Body of pancreas (tissue), 4 donors: ENCODE results near the gene SYNJ2.

ENCODE experiments used
- POLR2A ChIP-seq, 3 donors: fragments of 450-650 bp; IDR thresholded peaks; one replicate each; pipeline ENCODE4 v1.6.1; 2016; ENCODE audit warnings: antibody characterized with exemption in 3 of 3, mild to moderate bottlenecking in 2 of 3
- TF ChIP-seq, protein P1 (sequence below), 7 experiments: fragments of 450-650 bp in 4 of 7; fragments of 200-600 bp in 3 of 7; sonication (generic) in 3 of 7; IDR thresholded peaks; one replicate each; pipeline ENCODE4 v1.5.1; 2016 to 2019; ENCODE audit warnings: antibody characterized with exemption in 7 of 7

DNA sequence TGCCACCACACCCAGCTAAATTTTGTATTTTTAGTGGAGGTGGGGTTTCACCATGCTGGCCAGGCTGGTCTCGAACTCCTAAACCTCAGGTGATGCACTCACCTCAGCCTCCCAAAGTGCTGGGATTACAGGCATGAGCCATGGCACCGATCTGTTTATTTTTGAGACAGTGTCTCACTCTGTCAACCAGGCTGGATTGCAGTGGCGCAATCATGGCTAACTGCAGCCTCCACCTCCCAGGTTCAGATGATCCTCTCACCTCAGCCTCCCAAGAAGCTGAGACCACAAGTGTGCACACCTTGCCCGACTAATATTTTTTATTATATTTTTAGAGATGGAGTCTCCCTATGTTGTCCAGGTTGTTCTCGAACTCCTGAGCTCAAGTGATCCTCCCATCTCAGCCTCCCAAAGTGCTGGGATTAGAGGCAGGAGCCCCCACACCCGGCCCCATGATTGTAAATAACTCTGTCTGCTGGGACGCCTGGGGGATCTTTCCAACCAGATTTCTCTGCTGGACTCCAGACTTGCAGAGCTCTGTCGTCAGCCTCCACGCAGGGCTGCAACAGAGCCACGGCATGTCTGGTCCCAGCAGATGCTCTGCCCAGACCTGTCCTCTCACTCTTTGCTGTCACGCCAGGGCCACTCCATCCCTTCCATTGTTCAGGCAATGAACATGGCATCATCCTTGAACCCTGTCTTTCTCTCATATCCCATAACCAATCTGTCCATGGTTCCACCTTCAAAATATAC, 25.3 kb downstream of the SYNJ2 start:
- TF ChIP-seq, protein P1, sequence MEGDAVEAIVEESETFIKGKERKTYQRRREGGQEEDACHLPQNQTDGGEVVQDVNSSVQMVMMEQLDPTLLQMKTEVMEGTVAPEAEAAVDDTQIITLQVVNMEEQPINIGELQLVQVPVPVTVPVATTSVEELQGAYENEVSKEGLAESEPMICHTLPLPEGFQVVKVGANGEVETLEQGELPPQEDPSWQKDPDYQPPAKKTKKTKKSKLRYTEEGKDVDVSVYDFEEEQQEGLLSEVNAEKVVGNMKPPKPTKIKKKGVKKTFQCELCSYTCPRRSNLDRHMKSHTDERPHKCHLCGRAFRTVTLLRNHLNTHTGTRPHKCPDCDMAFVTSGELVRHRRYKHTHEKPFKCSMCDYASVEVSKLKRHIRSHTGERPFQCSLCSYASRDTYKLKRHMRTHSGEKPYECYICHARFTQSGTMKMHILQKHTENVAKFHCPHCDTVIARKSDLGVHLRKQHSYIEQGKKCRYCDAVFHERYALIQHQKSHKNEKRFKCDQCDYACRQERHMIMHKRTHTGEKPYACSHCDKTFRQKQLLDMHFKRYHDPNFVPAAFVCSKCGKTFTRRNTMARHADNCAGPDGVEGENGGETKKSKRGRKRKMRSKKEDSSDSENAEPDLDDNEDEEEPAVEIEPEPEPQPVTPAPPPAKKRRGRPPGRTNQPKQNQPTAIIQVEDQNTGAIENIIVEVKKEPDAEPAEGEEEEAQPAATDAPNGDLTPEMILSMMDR (IDR thresholded peaks at IDR 0.05), result no peak
- TF ChIP-seq POLR2A (IDR thresholded peaks at IDR 0.05), result no peak
